ENCODE results near the gene ARFGAP2. TPM values are rescaled to one million over a fixed set of nuclear protein-coding genes. Genes with fewer than 3 reads are reported as not detected.
"Not testable (repeated sequence)": the region's sequence is repeated elsewhere in the genome, so short reads cannot be mapped to it uniquely, and the experiment has no call there.

The ARFGAP2 gene
- 42.6 TPM for polyA plus RNA-seq (2013, experiment 1 of 2)
- 41.3 TPM for polyA plus RNA-seq (2013, experiment 2 of 2)

- Histone ChIP-seq H3K9me3 (ENCODE audit: insufficient read depth, low read depth, low read length) (no peaks in the 10 kb centered on the region), H3K27me3 (ENCODE audit: insufficient read depth, low read length) (no peaks in the 10 kb centered on the region), H3K27ac (ENCODE audit: low read depth, low read length) (peak within 1 kb of the TSS; percentile 95), H3K4me3 (ENCODE audit: low read length) (peak within 1 kb of the TSS; percentile 100), H3K4me1 (ENCODE audit: insufficient read depth, low read length) (0 out of 2 replicates have a peak, but pooled peaks cover 11% of the 10 kb centered on the region), H3K36me3 (ENCODE audit: insufficient read depth, low read length) (peaks cover 53% of the 10 kb centered on the region), H3K9ac (ENCODE audit: low read depth, low read length) (peak within 1 kb of the TSS; percentile 99)
- under 1% methylated on average over 87 of the region's 89 CpGs for WGBS
These were observed at the start of gene ARFGAP2 for GRCh38 chr11:47176328-47177228. Gene ARFGAP2 (minus strand): TSS chr11:47176879. CDS start chr11:47176853, 26 bp downstream.

- Histone ChIP-seq H3K4me3 (ENCODE audit: low read length) (no peak overlapping the region), H3K4me1 (ENCODE audit: insufficient read depth, low read length) (no peaks in the 10 kb centered on the region), H3K9ac (ENCODE audit: low read depth, low read length) (no peak overlapping the region), H3K27me3 (ENCODE audit: insufficient read depth, low read length) (no peaks in the 10 kb centered on the region), H3K36me3 (ENCODE audit: insufficient read depth, low read length) (peaks cover 81% of the 10 kb centered on the region), H3K27ac (ENCODE audit: low read depth, low read length) (no peak overlapping the region), H3K9me3 (ENCODE audit: insufficient read depth, low read depth, low read length) (no peaks in the 10 kb centered on the region)
- 95% methylated on average over 5 of the region's 7 CpGs for WGBS
These were observed 49.1 kb upstream of the ARFGAP2 start for GRCh38 chr11:47225552-47226400.

- Histone ChIP-seq H3K9me3 (ENCODE audit: insufficient read depth, low read depth, low read length) (no peaks in the 10 kb centered on the region), H3K27me3 (ENCODE audit: insufficient read depth, low read length) (no peaks in the 10 kb centered on the region), H3K9ac (ENCODE audit: low read depth, low read length) (no peak overlapping the region), H3K4me3 (ENCODE audit: low read length) (no peak overlapping the region), H3K36me3 (ENCODE audit: insufficient read depth, low read length) (peaks cover 76% of the 10 kb centered on the region), H3K4me1 (ENCODE audit: insufficient read depth, low read length) (no peaks in the 10 kb centered on the region), H3K27ac (ENCODE audit: low read depth, low read length) (no peak overlapping the region)
- WGBS = 95% methylated on average over 2 of the region's 2 CpGs
These were observed 46.0 kb upstream of the ARFGAP2 start for GRCh38 chr11:47222696-47223095.

- Histone ChIP-seq H3K27ac (ENCODE audit: low read depth, low read length) (no peak overlapping the region), H3K4me1 (ENCODE audit: insufficient read depth, low read length) (peaks cover 14% of the 10 kb centered on the region; the same call in 1 of the 2 replicates), H3K9me3 (ENCODE audit: insufficient read depth, low read depth, low read length) (no peaks in the 10 kb centered on the region), H3K4me3 (ENCODE audit: low read length) (no peak overlapping the region), H3K9ac (ENCODE audit: low read depth, low read length) (no peak overlapping the region), H3K27me3 (ENCODE audit: insufficient read depth, low read length) (no peaks in the 10 kb centered on the region), H3K36me3 (ENCODE audit: insufficient read depth, low read length) (peaks cover 55% of the 10 kb centered on the region)
- 100% methylated on average over 1 of the region's 1 CpG for WGBS
These were observed 43.7 kb upstream of the ARFGAP2 start for GRCh38 chr11:47220401-47220821.

GRCh38 chr11:47216121-47216798, 39.6 kb upstream of the ARFGAP2 start:
- no peaks in the 10 kb centered on the region for H3K27me3 ChIP-seq (ENCODE audit: insufficient read depth, low read length)
- peaks cover 15% of the 10 kb centered on the region; the same call in 1 of the 2 replicates for H3K4me1 ChIP-seq (ENCODE audit: insufficient read depth, low read length)
- no peak overlapping the region for H3K27ac ChIP-seq (ENCODE audit: low read depth, low read length)
- H3K9me3 ChIP-seq (ENCODE audit: insufficient read depth, low read depth, low read length) = no peaks in the 10 kb centered on the region
- peaks cover 26% of the 10 kb centered on the region for H3K36me3 ChIP-seq (ENCODE audit: insufficient read depth, low read length)
- peak overlapping the region; percentile 79 for H3K4me3 ChIP-seq (ENCODE audit: low read length)
- H3K9ac ChIP-seq (ENCODE audit: low read depth, low read length) = peak overlapping the region; percentile 96
- 49% methylated on average over 12 of the region's 12 CpGs for WGBS

GRCh38 chr11:47215366-47215910, 38.8 kb upstream of the ARFGAP2 start:
- Histone ChIP-seq H3K4me3 (ENCODE audit: low read length) (peak overlapping the region; percentile 79), H3K27me3 (ENCODE audit: insufficient read depth, low read length) (no peaks in the 10 kb centered on the region), H3K4me1 (ENCODE audit: insufficient read depth, low read length) (peaks cover 15% of the 10 kb centered on the region; the same call in 1 of the 2 replicates), H3K9ac (ENCODE audit: low read depth, low read length) (peak overlapping the region; percentile 96), H3K27ac (ENCODE audit: low read depth, low read length) (peak overlapping the region; percentile 91), H3K9me3 (ENCODE audit: insufficient read depth, low read depth, low read length) (no peaks in the 10 kb centered on the region), H3K36me3 (ENCODE audit: insufficient read depth, low read length) (peaks cover 19% of the 10 kb centered on the region)
- WGBS = 5% methylated on average over 15 of the region's 15 CpGs

GRCh38 chr11:47213950-47214565, 37.4 kb upstream of the ARFGAP2 start:
- peak overlapping the region; percentile 54 for H3K9ac ChIP-seq (ENCODE audit: low read depth, low read length)
- 89% methylated on average over 20 of the region's 20 CpGs for WGBS
- H3K27me3 ChIP-seq (ENCODE audit: insufficient read depth, low read length) = no peaks in the 10 kb centered on the region
- no peaks in the 10 kb centered on the region for H3K9me3 ChIP-seq (ENCODE audit: insufficient read depth, low read depth, low read length)
- peaks cover 15% of the 10 kb centered on the region; the same call in 1 of the 2 replicates for H3K4me1 ChIP-seq (ENCODE audit: insufficient read depth, low read length)
- H3K4me3 ChIP-seq (ENCODE audit: low read length) = peak overlapping the region; percentile 79
- peaks cover 8% of the 10 kb centered on the region for H3K36me3 ChIP-seq (ENCODE audit: insufficient read depth, low read length)
- H3K27ac ChIP-seq (ENCODE audit: low read depth, low read length) = no peak overlapping the region

GRCh38 chr11:47212938-47213337, 36.3 kb upstream of the ARFGAP2 start:
- H3K4me3 ChIP-seq (ENCODE audit: low read length) = no peak overlapping the region

GRCh38 chr11:47208628-47209027, 31.9 kb upstream of the ARFGAP2 start:
- Histone ChIP-seq H3K4me3 (ENCODE audit: low read length) (no peak overlapping the region), H3K4me1 (ENCODE audit: insufficient read depth, low read length) (peaks cover 7% of the 10 kb centered on the region)
- WGBS = 94% methylated on average over 5 of the region's 5 CpGs

More at GRCh38 chr11:47212938-47213337, 36.3 kb upstream of the ARFGAP2 start:
- no peaks in the 10 kb centered on the region for H3K9me3 ChIP-seq (ENCODE audit: insufficient read depth, low read depth, low read length)
- no peaks in the 10 kb centered on the region for H3K27me3 ChIP-seq (ENCODE audit: insufficient read depth, low read length)
- 93% methylated on average over 12 of the region's 12 CpGs for WGBS
- H3K4me1 ChIP-seq (ENCODE audit: insufficient read depth, low read length) = peaks cover 15% of the 10 kb centered on the region; the same call in 1 of the 2 replicates
- H3K9ac ChIP-seq (ENCODE audit: low read depth, low read length) = no peak overlapping the region
- no peak overlapping the region for H3K27ac ChIP-seq (ENCODE audit: low read depth, low read length)
- H3K36me3 ChIP-seq (ENCODE audit: insufficient read depth, low read length) = peaks cover 2% of the 10 kb centered on the region

GRCh38 chr11:47208008-47208552, 31.4 kb upstream of the ARFGAP2 start:
- not testable (repeated sequence) for H3K9ac ChIP-seq (ENCODE audit: low read depth, low read length); H3K9me3 ChIP-seq (ENCODE audit: insufficient read depth, low read depth, low read length); H3K4me1 ChIP-seq (ENCODE audit: insufficient read depth, low read length); H3K27me3 ChIP-seq (ENCODE audit: insufficient read depth, low read length); H3K27ac ChIP-seq (ENCODE audit: low read depth, low read length); H3K4me3 ChIP-seq (ENCODE audit: low read length); H3K36me3 ChIP-seq (ENCODE audit: insufficient read depth, low read length)
- WGBS = 95% methylated on average over 13 of the region's 13 CpGs

More at GRCh38 chr11:47208628-47209027, 31.9 kb upstream of the ARFGAP2 start:
- no peaks in the 10 kb centered on the region for H3K27me3 ChIP-seq (ENCODE audit: insufficient read depth, low read length)
- H3K9ac ChIP-seq (ENCODE audit: low read depth, low read length) = no peak overlapping the region
- no peak overlapping the region for H3K27ac ChIP-seq (ENCODE audit: low read depth, low read length)
- H3K9me3 ChIP-seq (ENCODE audit: insufficient read depth, low read depth, low read length) = no peaks in the 10 kb centered on the region
- no peaks in the 10 kb centered on the region for H3K36me3 ChIP-seq (ENCODE audit: insufficient read depth, low read length)

All from HUES64 (cell line).